Measurements from ENCODE around the gene TPO.
"Not testable (repeated sequence)": the region's sequence is repeated elsewhere in the genome, so short reads cannot be mapped to it uniquely, and the experiment has no call there.

Gene TPO

GRCh38 chr2:1505031-1505441 is 91.8 kb downstream of the TPO start:
- no peak for DNase-seq

DNA sequence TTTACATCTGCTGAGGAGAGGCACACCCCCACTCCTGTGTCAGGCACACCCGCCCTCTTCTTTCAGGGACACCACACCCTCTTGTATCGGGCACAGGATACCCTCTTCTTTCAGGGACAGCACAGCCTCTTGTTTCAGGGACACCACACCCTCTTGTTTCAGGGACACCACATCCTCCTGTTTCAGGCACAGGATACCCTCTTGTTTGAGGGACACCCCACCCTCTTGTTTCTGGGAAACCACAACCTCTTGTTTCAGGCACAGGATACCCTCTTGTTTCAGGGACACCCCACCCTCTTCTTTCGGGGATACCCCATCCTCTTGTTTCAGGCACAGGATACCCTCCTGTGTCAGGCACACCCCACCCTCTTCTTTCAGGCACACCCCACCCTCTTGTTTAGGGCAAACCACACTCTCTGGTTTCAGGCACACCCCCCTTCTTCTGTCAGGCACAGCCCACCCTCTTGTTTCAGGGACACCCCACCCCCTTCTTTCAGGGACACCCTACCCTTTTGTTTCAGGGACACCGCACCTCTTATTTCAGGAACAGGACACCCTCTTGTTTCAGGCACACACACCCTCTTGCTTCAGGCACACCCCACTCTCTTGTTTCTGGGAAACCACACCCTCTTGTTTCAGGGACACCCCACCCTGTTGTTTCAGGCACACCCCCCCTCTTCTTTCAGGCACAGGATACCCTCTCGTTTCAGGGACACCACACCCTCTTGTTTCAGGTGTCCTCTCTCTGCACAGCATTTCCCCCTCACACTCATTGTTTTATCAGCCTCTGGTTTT is 96.2 kb downstream of the TPO start:
- DNase-seq, result peak; percentile 84

DNA sequence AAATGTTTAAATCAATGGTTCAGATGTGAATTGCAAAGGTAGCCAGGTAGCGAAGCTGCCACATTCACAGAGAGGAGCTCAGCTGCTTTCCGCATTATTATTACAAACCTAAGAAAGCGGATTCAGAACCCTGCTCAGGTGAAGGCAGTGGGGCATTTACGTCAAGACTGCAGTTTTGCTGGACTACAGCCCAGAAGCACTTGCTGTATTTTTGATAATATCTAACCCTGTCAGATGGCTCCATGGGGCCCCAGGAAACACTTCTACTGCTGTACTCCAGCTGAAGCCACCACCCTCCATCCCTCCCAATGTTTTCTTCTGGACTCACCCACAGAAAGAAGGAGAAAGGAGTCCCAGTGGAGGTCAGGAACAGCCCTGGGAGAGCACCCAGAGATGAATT is 96.9 kb downstream of the TPO start:
- DNase-seq, result peak; percentile 76

- DNase-seq, result no peak
These were observed 98.2 kb downstream of the TPO start for GRCh38 chr2:1511455-1511854.

DNA sequence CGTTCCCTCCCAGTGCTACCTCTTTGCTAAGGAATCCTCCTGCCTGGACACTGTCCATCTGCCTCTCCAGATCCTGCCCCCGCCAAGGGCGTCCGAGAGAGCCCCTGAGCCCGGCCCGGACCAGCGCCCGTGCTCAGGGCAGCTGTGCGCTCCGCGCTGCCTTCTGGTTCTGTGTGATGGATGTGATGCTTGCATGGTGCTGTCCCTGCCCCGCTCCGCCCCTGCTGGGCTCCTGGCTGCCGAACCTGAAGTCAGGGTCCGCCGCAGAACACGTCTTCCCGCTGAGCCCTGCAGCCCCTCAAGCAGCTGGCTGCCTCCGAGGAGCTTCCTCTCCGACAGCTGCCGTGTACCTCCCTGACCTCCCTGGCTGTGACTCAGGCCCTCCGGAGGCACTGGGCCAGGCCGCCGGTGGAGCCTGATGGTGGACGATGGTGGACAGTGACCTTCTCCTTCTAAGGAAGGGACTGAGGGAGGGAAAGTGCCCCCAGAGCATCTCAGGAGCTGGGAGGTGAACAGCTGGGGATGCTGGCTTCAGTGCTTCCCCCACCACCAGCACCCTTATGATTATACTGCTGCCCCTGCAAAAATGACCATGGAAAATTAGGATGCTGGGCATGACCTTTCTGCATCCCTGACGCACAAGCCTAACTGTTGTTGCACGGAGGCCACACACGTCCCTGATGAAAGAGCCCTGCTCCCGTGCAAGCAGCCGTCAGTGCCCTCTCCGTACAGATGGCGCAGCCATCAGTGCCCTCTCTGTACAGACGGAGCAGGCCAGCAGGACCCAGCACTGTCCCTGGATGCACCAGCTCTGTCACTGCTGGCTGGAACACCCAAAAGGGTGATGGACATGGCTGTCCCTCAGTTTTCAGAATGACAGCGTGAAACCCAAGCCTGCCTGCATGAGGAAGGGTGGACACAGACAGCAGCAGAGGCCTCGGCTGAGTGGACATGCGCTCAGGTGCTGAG is 99.3 kb downstream of the TPO start:
- no peak for DNase-seq

DNA sequence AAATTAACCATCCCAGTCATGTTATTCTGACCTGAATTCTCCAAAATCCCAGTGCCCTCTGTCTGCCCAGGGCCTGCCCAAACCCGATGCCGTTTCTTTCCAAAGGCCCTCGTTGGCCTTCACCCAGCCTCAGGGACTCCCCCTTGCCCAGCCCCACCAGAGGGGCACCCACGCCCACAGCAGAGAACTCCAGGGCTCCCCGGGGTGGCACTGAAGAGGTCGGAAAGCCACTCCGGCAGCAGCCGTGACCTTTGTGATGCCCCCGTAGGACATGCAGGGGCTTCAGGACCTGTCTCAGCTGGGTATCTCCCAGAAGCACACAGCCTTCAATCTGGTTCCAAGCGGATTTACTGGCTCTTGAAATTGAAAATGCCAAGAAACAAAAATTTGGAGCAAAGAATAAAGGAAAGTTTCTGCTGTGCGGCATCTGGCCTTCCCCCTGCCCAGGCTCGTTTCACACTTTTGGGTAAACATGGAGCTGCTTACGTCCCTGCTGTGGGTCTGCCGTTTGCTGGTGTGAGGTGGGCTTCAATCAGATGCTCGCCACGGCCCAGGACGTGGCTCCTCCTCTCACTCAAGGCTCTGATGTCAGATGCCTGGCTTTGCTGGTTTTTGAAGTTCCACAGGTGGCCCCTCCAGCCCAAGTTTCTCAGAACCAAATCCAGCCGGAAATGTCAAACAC is 101.3 kb downstream of the TPO start:
- no peak for DNase-seq

- DNase-seq, result no peak
These were observed 101.8 kb downstream of the TPO start for GRCh38 chr2:1515073-1515430.

- no peak for DNase-seq
These were observed 102.9 kb downstream of the TPO start for GRCh38 chr2:1515986-1516797.

GRCh38 chr2:1516798-1517060 is 103.5 kb downstream of the TPO start:
- no peak for DNase-seq

GRCh38 chr2:1517291-1517690 is 104.0 kb downstream of the TPO start:
- not testable (repeated sequence) for DNase-seq

GRCh38 chr2:1517786-1518185 is 104.5 kb downstream of the TPO start:
- no peak for DNase-seq

DNA sequence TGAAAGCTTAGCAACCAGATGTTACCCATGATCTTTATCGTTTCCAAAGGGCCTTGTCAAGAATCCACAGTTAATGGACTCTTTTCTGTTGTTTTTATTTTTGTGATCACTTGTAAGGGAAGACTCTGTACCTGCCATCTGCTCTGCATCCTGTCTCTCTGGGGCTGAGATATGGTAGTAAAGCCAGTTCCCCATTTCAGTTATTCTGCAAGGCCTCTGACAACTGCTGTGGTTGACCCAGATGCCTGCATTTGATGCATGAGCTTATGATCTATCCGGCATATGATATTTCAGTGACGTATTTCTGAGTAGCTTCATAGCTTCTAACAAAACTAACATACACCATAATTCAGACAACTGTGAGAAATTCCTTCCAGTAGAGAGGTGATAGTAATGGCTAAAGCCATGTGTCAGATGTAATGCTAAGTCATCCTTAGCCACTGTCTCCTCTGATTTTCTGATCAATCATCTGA is 105.1 kb downstream of the TPO start:
- peak; percentile 51 for DNase-seq

DNA sequence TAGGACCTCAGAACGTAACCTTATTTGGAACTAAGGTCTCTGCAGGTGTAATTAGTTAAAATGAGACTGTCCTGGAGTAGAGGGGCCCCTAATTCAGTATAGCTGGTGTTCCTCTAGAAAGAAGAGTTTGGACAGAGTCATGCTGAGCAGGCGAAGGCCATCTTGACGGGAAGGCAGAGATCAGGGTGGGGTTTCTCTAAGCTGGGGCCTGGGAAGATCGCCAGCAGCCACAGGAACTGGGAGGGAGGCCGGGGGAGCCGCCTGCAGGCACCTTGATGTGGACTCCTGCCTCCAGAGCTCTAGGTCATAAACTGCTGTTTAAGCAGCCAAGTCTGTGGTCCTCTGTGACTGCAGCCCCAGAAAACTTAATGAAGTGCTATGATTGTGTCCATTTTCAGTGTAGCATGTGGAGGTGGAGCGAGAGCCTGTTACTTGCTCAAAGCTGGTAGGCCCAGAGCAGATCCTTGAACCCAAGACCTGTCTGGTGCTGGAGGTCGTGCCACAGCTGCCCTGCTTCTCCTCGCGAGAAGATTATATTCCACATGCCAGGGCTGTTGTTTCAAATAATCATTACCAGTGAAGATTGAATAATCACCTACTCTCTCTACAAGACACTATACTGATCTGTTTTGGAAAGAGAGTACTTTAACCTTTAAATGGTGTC is 105.7 kb downstream of the TPO start:
- peak; percentile 91 for DNase-seq

- no peak for DNase-seq
These were observed 108.1 kb downstream of the TPO start for GRCh38 chr2:1521191-1521877.

GRCh38 chr2:1521878-1522830 is 108.9 kb downstream of the TPO start:
- DNase-seq, result peak; percentile 69

DNA sequence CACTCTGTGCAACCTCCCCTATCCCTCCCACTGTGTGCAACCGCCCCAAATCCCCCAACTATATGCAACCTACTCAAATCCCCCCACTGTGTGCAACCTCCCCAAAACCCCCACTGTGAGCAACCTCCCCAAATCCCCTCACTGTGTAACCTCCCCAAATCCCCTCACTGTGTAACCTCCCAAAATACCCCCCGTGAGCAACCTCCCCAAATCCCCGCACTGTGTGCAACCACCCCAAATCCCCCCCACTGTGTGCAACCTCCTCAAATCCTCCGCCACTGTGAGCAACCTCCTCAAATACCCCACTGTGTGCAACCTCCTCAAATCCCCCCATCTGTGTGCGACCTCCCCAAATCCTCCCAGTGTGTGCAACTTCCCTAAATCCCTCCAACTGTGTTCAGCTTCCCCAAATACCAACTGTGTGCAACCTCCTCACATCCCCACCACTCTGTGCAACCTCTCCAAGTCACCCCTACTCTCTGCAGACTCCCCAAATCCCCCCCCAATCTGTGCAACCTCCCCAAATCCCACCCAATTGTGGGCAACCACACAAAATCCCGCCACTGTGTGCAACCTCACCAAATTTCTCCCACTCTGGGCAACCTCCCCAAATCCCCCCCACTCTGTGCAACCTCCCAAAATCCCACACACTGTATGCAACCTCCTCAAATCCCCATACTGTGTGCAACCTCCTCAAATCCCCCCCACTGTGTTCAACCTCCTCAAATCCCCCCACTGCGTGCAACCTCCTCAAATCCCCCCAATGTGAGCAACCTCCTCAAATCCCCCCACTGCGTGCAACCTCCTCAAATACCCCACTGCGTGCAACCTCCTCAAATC is 114.1 kb downstream of the TPO start:
- DNase-seq, result no peak

- DNase-seq, result no peak
These were observed 115.2 kb downstream of the TPO start for GRCh38 chr2:1528273-1529064.

GRCh38 chr2:1538663-1539062 is 125.4 kb downstream of the TPO start:
- DNase-seq, result peak; percentile 83

All from hematopoietic multipotent progenitor cell treated with erythropoietin and hydrocortisone succinate and interleukin-3 and kit ligand, for 6 days (in vitro differentiated cells).